Left lung (tissue), 10 donors: ENCODE measurements around the gene AIFM3. TPM values are rescaled to one million over a fixed set of nuclear protein-coding genes. Genes with fewer than 3 reads are reported as not detected.

Experiments used
- ATAC-seq: fragments of 200-7000 bp; cut with Tn5 transposase; one replicate; pipeline ENCODE4 v1.9.1; 2020; ENCODE audit warnings: moderate library complexity
- DNase-seq, 4 donors: peaks; one replicate each; pipeline ENCODE4 v3.0.0-alpha.2; 2013 to 2020
- H3K27ac ChIP-seq, 2 donors: fragments of 200-600 bp; sonication (generic) in 1 of 2; one replicate each; pipeline versions ENCODE4 v1.5.0 to v1.8.0; 2020 to 2021
- H3K27me3 ChIP-seq, 2 donors: fragments of 200-600 bp; sonication (generic) in 1 of 2; one replicate each; pipeline versions ENCODE4 v1.5.0 to v1.8.0; 2020 to 2021
- H3K36me3 ChIP-seq, 2 donors: fragments of 200-600 bp; sonication (generic) in 1 of 2; one replicate each; pipeline versions ENCODE4 v1.5.0 to v1.8.0; 2020 to 2021
- H3K4me1 ChIP-seq, 2 donors: fragments of 200-600 bp; one replicate each; pipeline ENCODE4 v1.8.0; 2021
- H3K4me3 ChIP-seq, 2 donors: fragments of 200-600 bp; sonication (generic) in 1 of 2; one replicate each; pipeline versions ENCODE4 v1.5.0 to v1.8.0; 2020 to 2021; ENCODE audit warnings: mild to moderate bottlenecking in 1 of 2
- H3K9me3 ChIP-seq, 2 donors: fragments of 200-600 bp; sonication (generic) in 1 of 2; one replicate each; pipeline versions ENCODE4 v1.5.0 to v1.8.0; 2020 to 2021
- CTCF ChIP-seq, 2 donors: fragments of 200-600 bp; sonication (generic) in 1 of 2; IDR thresholded peaks; one replicate each; pipeline versions ENCODE4 v1.5.0 to v1.8.0; 2021; ENCODE audit warnings: antibody characterized with exemption in 2 of 2
- intact Hi-C, 2 donors: fragments of 100-400 bp; cut with DNase I; formaldehyde crosslinking; loops; one replicate each; pipeline versions ENCODE4 v1.11.2 to v1.14.2; 2022
- polyA plus RNA-seq, 6 donors: library from polyadenylated mRNA; unstranded; fragments of 120-200 nt; gene quantifications; one replicate each; pipeline ENCODE4 v1.2.1, GENCODE V29; 2013; ENCODE audit not compliant: insufficient read length in 6 of 6
- total RNA-seq, 2 donors: library from RNA; stranded (reverse); fragmentation: NEBNext Ultra II Directional; extraction: Animal tissue kit (Norgen Biotek cat#: 25700); gene quantifications; one replicate each; pipeline ENCODE4 v1.2.1, GENCODE V29; 2021
- donor health status: DM: no; HTN: yes; CAD: no.
- donor health status: DM: no; HTN: no; CAD: no.

The AIFM3 gene
- total and polyA plus RNA-seq, 8 donors: 0.49 to 6.5 (median 1.0) TPM

- Histone ChIP-seq H3K4me3 (no peak overlapping the region), H3K36me3 (no peaks in the 10 kb centered on the region), H3K9me3 (no peaks in the 10 kb centered on the region), H3K4me1 (peaks cover 7 to 12% of the 10 kb centered on the region in 2 donors), H3K27me3 (peaks cover 0 to 15% of the 10 kb centered on the region in 2 donors), H3K27ac (no peak overlapping the region)
- intact Hi-C loops: no loop called here
- ATAC-seq (peak; percentile 76), DNase-seq (peak in 3 of 4 donors; percentile 37 to 72 (median 45))
- TF ChIP-seq CTCF (IDR thresholded peaks at IDR 0.05): no peak
These were observed 42.8 kb downstream of the AIFM3 start for GRCh38 chr22:21009638-21010425.

GRCh38 chr22:21010426-21011113 is 43.5 kb downstream of the AIFM3 start:
- DNase-seq: peak in 1 of 4 donors; percentile 10
- Histone ChIP-seq H3K27me3 (peaks cover 0 to 17% of the 10 kb centered on the region in 2 donors), H3K4me3 (no peak overlapping the region), H3K4me1 (peaks cover 10 to 14% of the 10 kb centered on the region in 2 donors), H3K36me3 (no peaks in the 10 kb centered on the region), H3K9me3 (no peaks in the 10 kb centered on the region), H3K27ac (no peak overlapping the region)
- no peak for ATAC-seq
- intact Hi-C loops: no loop called here
- no peak for TF ChIP-seq CTCF (IDR thresholded peaks at IDR 0.05)

- no peak overlapping the region for H3K27ac ChIP-seq
- no peak for TF ChIP-seq CTCF (IDR thresholded peaks at IDR 0.05)
- no peak for ATAC-seq
- H3K36me3 ChIP-seq: no peaks in the 10 kb centered on the region
- H3K4me3 ChIP-seq: no peak overlapping the region
- H3K4me1 ChIP-seq: peaks cover 10 to 14% of the 10 kb centered on the region in 2 donors
- peak in 1 of 4 donors; percentile 60 for DNase-seq
- intact Hi-C loops: no loop called here
- H3K9me3 ChIP-seq: no peaks in the 10 kb centered on the region
- peaks cover 0 to 17% of the 10 kb centered on the region in 2 donors for H3K27me3 ChIP-seq
These were observed 45.7 kb downstream of the AIFM3 start for GRCh38 chr22:21012446-21013407.

GRCh38 chr22:21013657-21014201 is 46.7 kb downstream of the AIFM3 start:
- H3K4me1 ChIP-seq: peaks cover 10 to 14% of the 10 kb centered on the region in 2 donors
- TF ChIP-seq CTCF (IDR thresholded peaks at IDR 0.05): no peak
- H3K36me3 ChIP-seq: no peaks in the 10 kb centered on the region
- H3K4me3 ChIP-seq: peak overlapping the region; percentile 20 to 40
- intact Hi-C loops: no loop called here
- no peaks in the 10 kb centered on the region for H3K9me3 ChIP-seq
- DNase-seq (no peak), ATAC-seq (peak; percentile 2)
- peaks cover 0 to 17% of the 10 kb centered on the region in 2 donors for H3K27me3 ChIP-seq
- H3K27ac ChIP-seq: peak overlapping the region; percentile 51 to 70
